ENCODE data around the gene ARID5B.

ARID5B gene

DNA sequence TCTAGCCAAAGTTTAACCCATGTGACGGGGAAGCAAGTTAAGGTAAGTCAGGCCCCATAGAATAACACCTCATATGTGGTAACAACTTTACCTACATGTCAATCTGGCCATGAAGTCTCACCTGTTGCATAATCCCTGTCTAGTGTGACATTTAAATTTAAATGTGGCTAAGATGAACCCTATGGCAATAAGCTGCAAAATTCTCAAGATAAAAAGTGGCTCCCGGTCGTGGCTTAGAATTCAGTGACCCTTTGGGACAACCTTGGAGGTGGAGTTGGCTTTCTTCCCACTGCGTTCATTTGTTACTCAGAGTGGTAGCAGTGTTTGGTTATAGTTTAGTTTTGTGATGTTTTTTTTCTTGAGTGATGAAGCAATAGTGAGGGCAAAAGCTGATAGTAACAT, 90.6 kb downstream of the ARID5B start:
- peak in 1 of 2 donors; percentile 43 for DNase-seq

DNA sequence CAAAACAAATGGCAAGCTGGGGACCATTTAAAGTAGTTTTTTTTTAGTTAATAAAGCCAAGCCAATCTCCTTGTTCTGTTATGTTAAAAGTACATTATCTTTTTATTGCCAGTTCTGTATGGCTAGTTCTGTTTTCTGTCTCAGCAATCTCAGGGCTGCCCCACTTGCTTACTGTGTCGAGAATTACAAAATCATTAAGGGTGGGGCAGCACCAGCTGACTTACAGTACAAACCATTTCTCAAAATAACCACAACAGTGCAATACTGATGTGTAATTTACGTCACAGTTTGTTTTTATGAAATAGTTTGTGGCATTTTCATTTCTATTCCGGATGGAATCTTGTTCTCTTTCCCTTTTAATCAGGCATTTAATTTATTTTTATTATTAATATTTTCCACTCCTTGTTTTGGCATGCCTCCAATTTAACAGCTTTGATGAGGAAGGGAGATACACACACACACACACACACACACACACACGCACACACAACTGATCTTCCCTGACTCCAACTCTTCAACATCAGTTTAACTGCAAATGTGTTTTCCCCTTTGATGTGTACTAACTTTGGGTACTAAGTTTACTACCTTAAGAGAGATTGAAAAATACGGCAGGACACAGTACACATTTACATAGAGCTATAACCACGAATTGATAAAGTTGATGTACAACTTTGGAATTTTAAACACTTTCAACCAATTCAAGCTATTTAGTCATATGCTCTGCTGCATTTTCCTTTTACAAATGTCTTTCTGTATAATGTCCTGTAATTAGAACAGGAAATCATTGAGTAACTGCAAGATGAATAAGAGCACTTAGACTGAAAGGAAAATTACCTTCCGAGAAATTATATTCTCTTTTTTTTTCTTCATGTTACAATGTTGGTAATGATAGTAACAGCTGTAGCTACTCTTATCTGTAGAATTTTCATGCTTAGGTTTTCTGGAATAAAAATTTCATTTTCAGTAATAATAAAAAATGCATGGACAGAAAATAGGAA, 91.5 kb downstream of the ARID5B start:
- peak; percentile 86 to 92 for DNase-seq

DNA sequence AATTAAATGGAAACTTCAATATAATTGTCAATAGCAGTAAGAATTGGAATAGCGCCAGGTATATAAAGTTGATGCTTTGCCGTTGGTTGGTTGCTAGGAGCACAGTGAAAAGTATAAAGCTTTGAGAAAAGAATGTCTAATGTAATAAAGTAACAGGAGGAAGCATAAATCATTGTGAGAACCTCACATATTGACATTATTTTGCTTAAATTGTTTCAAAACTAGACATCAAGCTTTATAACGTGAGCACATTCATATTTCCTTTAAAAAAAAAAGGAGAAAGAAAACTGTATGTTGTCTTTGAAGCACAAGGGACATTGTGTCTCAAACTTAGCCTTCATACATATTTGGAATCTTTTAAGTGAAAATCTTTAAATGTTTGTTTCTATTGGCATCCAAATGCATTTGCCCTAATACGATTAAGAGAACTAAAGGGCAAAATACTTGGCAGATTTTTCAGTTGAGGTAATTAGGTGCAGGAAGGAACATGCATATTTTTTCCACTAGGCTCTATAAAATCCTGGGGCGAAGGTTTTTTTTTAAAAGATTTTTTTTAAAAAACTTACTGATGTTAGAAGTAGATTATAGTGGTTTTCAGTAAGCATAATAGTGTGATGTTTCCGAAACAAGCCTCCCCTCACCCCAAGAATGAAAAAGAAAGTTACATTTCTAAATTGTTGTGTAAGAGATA, 92.4 kb downstream of the ARID5B start:
- peak in 1 of 2 donors; percentile 70 for DNase-seq

DNA sequence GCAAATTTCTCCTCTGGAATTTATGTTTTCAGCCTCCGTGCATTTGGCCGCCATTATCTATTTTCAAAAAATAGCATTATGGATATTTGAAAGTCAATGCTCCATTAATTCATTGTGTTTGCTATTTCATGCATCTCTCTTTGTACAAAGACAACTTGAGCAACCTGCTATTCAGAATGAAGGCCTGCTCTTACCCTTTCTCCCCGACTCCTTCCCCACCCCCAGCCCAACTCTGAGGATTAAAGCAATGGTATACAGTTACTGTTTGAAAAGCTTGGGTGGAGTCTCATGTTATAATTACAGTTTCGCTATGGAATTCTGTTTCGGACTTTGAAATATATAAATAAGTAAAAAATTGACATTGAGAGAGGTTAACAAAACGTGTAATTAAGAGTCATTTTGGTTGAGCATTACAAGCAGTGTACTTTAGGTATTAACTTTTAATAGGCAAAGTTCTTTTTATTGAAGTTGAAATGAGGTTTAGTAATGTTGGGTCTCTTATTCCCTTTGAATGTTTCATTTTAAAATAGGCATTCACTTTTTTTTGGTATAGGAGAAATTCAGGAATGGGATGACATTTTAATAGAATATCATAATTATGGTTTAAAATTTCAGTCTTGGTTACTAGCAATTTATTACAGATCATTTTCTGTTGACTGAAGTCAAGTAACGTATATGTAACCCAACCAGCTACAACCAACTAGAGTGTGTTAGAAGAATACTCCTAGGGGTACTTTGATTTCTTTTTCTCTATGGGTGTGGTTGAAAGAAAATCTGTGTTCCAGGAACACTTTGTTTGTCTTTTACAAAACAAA, 93.1 kb downstream of the ARID5B start:
- DNase-seq: no peak

- no peak for DNase-seq
Measured at GRCh38 chr10:61995220-61995503, 93.7 kb downstream of the ARID5B start.

GRCh38 chr10:61998937-61999336, 97.4 kb downstream of the ARID5B start:
- no peak for DNase-seq

GRCh38 chr10:62000037-62000603, 98.6 kb downstream of the ARID5B start:
- DNase-seq: peak in 1 of 2 donors; percentile 78

GRCh38 chr10:62000726-62001125, 99.2 kb downstream of the ARID5B start:
- no peak for DNase-seq

DNA sequence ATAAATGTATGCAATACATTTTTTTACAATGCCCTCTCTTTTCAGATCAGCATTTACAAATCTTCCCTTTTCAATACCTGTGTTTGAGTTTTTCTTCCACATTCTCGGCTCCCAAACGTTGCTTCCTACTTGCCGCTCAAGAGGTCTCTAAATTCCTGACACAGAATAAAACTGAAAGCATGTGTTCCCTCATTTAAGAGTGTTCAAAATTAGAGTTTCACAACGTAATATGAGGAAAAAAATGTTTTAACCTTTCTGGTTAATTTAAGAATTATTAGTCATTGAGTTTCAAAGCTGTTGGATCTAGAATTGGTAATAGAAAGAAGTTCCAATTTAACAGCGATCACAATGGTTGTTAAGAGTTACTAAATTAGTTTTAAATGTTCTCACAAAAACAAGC, 100.4 kb downstream of the ARID5B start:
- no peak for DNase-seq

GRCh38 chr10:62002753-62003152, 101.3 kb downstream of the ARID5B start:
- DNase-seq: no peak

DNA sequence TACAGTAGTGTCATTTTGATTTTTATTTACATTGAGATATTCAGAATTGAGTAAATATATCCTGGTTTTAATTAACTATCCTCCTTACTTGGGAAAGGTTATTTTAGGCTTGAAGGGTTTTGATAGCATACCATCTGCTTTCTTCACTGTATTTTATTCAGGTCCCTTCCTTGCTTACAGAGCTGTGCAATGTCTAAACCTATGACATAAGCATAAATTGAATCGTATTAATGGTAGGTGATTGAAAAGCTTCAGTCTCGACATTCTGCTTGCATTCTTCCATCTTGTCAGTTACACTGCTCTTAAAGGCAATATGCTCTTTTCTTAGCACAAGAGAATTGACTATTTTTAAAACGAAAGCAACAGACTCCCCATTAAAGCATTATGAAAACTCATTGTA, 102.5 kb downstream of the ARID5B start:
- DNase-seq: no peak

GRCh38 chr10:62005281-62005680, 103.8 kb downstream of the ARID5B start:
- DNase-seq: no peak

DNA sequence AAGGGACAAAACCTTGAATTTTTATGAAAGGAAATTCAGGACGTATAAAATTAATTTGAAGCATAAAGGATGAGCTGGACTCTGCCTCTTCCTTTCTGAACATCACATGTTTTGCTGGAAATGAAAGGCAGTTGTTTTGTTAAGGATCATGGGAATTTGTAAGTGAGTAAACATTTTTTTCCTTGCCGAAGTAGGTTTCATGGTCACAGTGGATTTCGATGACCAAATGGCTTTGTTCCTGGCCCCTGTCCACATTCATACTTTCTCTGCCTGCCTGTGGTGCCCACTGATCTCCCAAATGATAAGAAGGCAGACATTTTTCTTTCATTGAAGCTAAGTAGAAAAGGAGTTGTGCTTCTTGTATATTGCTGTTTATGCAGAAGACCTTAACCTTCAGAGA, 104.2 kb downstream of the ARID5B start:
- DNase-seq: no peak

- no peak for DNase-seq
Measured at GRCh38 chr10:62007145-62007544, 105.6 kb downstream of the ARID5B start.

GRCh38 chr10:62008196-62008595, 106.7 kb downstream of the ARID5B start:
- no peak for DNase-seq

GRCh38 chr10:62008946-62009345, 107.4 kb downstream of the ARID5B start:
- DNase-seq: no peak

DNA sequence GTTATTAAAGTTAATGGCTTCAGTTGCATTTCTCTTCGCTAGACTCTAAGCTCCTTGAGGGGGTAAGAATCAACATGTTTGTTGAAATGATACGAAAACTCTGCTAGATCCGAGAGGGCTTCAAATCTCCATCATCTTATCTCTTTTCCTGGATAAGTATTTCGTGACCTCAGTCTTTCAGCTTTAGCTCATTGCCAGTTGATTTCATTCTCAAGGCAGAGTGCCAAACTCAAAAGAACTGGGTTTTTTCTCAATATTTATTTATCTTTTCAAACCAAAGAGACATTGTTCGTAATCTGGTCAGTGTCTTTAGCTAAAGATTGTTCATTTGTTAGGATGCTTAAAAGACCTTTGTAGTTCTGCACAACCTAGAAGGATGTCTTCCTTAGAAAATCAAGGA, 108.9 kb downstream of the ARID5B start:
- DNase-seq: no peak

DNA sequence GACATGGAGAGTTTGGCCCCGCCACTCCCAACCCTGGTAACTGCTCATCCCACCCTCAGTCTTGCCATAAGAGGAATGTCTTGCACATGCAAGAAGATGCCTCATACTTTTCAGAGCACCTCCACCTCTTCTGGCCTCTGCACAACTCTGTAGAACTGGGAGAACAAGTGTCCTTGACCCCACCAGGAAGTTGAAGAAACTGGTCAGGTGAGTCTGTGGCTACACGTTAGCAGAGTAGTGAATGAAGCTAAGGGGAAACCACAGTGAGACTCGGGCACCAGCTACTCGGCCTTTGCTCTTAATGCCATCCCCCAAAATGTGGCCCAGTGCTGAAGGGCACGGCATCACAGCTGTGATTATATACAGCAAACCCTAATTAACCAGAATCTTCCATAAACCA, 110.1 kb downstream of the ARID5B start:
- DNase-seq: no peak

- DNase-seq: no peak
Measured at GRCh38 chr10:62012318-62012717, 110.8 kb downstream of the ARID5B start.

DNA sequence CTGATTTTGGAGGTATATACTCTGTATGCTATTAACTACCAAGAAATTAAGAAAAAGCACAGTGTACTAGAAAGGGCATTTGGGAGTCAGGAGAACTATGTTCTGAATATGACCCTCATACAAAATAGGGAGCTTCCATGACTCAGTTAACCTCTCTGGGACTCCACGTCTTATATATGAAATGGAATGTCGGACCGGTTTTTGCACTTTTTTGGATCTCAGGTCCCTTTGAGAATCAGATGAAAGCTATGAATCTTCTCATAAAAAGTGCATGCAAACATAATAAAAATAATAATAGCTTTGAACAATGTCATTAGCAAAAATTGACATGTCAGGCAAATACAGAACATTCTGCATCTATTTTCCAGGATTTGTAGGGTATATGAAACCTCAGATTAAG, 113.0 kb downstream of the ARID5B start:
- DNase-seq: no peak

- no peak for DNase-seq
Measured at GRCh38 chr10:62015994-62016393, 114.5 kb downstream of the ARID5B start.

DNA sequence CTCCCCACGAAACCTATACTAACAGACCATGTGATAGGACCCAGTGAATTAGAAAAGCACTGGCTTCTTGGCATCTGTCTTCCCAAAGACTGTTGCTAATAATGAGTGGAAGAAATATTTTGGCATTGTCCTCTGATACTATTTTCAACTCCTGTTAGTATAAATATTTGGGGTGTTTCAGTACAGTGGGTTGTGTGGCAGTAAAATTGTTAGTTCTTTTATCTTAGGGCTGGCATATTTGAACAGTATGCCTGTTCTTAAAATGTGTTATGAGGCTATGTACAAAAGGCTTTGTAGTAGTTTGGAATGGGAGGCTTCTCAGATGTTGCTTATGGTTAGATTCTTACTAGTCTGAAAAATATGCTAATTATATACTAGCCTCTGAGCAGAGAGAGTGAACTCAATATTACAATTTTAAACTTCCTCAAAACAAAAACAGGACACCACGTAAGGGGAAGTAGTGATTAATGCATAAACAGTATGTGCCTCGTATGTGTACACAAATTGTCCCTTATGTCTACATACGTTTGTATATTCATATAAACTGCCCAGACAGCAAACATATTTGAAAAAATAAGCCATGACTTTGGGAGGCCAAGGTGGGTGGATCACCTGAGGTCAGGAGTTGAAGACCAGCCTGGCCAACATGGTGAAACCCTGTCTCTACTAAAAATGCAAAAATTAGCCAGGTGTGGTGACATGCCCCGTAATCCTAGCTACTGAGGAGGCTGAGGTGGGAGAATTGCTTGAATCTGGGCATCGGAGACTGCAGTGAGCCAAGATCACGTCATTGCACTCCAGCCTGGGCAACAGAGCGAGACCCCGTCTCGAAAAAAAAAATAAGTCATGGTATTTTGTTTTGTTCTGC, 115.4 kb downstream of the ARID5B start:
- peak in 1 of 2 donors; percentile 44 for DNase-seq
